ENCODE data around the gene SLC24A1. TPM values are rescaled to one million over a fixed set of nuclear protein-coding genes. Genes with fewer than 3 reads are reported as not detected.

Gene SLC24A1
- total RNA-seq, 2 donors from 2014 or later: 6.3 to 14.5 TPM

- intact Hi-C loops (cut with DNase I): no loop called here
- no peak for DNase-seq (ENCODE audit: low spot score)
Observed at GRCh38 chr15:65645392-65645791, 23.7 kb downstream of the SLC24A1 start.

GRCh38 chr15:65646486-65646885 lies 24.7 kb downstream of the SLC24A1 start:
- no peak for DNase-seq (ENCODE audit: low spot score)
- intact Hi-C loops (cut with DNase I): no loop called here

GRCh38 chr15:65650312-65651041 lies 28.7 kb downstream of the SLC24A1 start:
- DNase-seq (ENCODE audit: low spot score): no peak
- intact Hi-C loops (cut with DNase I): loop anchor here in 1 of 2 donors (5.0 kb wide), 1 partner anchor 1738 kb away; no protein-coding TSS in a partner anchor

GRCh38 chr15:65651042-65651322 lies 29.2 kb downstream of the SLC24A1 start:
- intact Hi-C loops (cut with DNase I): loop anchor here in 1 of 2 donors (5.0 kb wide), 1 partner anchor 1739 kb away; no protein-coding TSS in a partner anchor
- no peak for DNase-seq (ENCODE audit: low spot score)

GRCh38 chr15:65651831-65652749 lies 30.4 kb downstream of the SLC24A1 start:
- DNase-seq (ENCODE audit: low spot score): no peak
- intact Hi-C loops (cut with DNase I): loop anchor here in 1 of 2 donors (5.0 kb wide), 1 partner anchor 1740 kb away; no protein-coding TSS in a partner anchor

GRCh38 chr15:65653341-65653740 lies 31.6 kb downstream of the SLC24A1 start:
- DNase-seq (ENCODE audit: low spot score): no peak
- intact Hi-C loops (cut with DNase I): loop anchor here in 1 of 2 donors (5.0 kb wide), 1 partner anchor 1741 kb away; no protein-coding TSS in a partner anchor

GRCh38 chr15:65653801-65654521 lies 32.2 kb downstream of the SLC24A1 start:
- intact Hi-C loops (cut with DNase I): loop anchor here in 1 of 2 donors (5.0 kb wide), 1 partner anchor 1742 kb away; no protein-coding TSS in a partner anchor
- no peak for DNase-seq (ENCODE audit: low spot score)

- no peak for DNase-seq (ENCODE audit: low spot score)
- intact Hi-C loops (cut with DNase I): no loop called here
Observed at GRCh38 chr15:65655026-65655425, 33.3 kb downstream of the SLC24A1 start.

GRCh38 chr15:65655457-65655856 lies 33.7 kb downstream of the SLC24A1 start:
- intact Hi-C loops (cut with DNase I): no loop called here
- no peak for DNase-seq (ENCODE audit: low spot score)

- DNase-seq (ENCODE audit: low spot score): no peak
- intact Hi-C loops (cut with DNase I): no loop called here
Observed at GRCh38 chr15:65659502-65660052, 37.8 kb downstream of the SLC24A1 start.

- intact Hi-C loops (cut with DNase I): no loop called here
- DNase-seq (ENCODE audit: low spot score): no peak
Observed at GRCh38 chr15:65660927-65661326, 39.2 kb downstream of the SLC24A1 start.

GRCh38 chr15:65663521-65663920 lies 41.8 kb downstream of the SLC24A1 start:
- no peak for DNase-seq (ENCODE audit: low spot score)
- intact Hi-C loops (cut with DNase I): no loop called here

GRCh38 chr15:65666257-65666656 lies 44.5 kb downstream of the SLC24A1 start:
- intact Hi-C loops (cut with DNase I): no loop called here
- DNase-seq (ENCODE audit: low spot score): no peak

GRCh38 chr15:65675551-65675950 lies 53.8 kb downstream of the SLC24A1 start:
- intact Hi-C loops (cut with DNase I): no loop called here
- no peak for DNase-seq (ENCODE audit: low spot score)

- DNase-seq (ENCODE audit: low spot score): no peak
- intact Hi-C loops (cut with DNase I): no loop called here
Observed at GRCh38 chr15:65676123-65676522, 54.4 kb downstream of the SLC24A1 start.

GRCh38 chr15:65680544-65680943 lies 58.8 kb downstream of the SLC24A1 start:
- no peak for DNase-seq (ENCODE audit: low spot score)
- intact Hi-C loops (cut with DNase I): no loop called here

- no peak for DNase-seq (ENCODE audit: low spot score)
- intact Hi-C loops (cut with DNase I): no loop called here
Observed at GRCh38 chr15:65682404-65682911, 60.7 kb downstream of the SLC24A1 start.

- DNase-seq (ENCODE audit: low spot score): no peak
- intact Hi-C loops (cut with DNase I): no loop called here
Observed at GRCh38 chr15:65688462-65688861, 66.7 kb downstream of the SLC24A1 start.

GRCh38 chr15:65690173-65690572 lies 68.4 kb downstream of the SLC24A1 start:
- intact Hi-C loops (cut with DNase I): loop anchor here in 1 of 2 donors (10.0 kb wide), 1 partner anchor 635 kb away; no protein-coding TSS in a partner anchor

More at GRCh38 chr15:65690173-65690572, 68.4 kb downstream of the SLC24A1 start:
- DNase-seq (ENCODE audit: low spot score): no peak

Data from posterior vena cava (tissue), 2 donors.